Posterior vena cava (tissue), 2 donors: ENCODE results near the gene DAZAP1. TPM values are rescaled to one million over a fixed set of nuclear protein-coding genes. Genes with fewer than 3 reads are reported as not detected.

Source experiments
- DNase-seq: peaks from one replicate; pipeline ENCODE4 v3.0.0-alpha.2; 2020; ENCODE audit warnings: low spot score
- intact Hi-C, 2 donors: fragments of 100-400 bp; cut with DNase I; formaldehyde crosslinking; loops; one replicate each; pipeline versions ENCODE4 v1.14.1 to v1.14.2; 2022 to 2023
- long read RNA-seq, 2 donors: library from polyadenylated mRNA; unstranded; transcript quantifications; one replicate each; pipeline ENCODE4 v2.0.0, GENCODE V29; 2020 to 2021
- total RNA-seq, 2 donors: library from RNA; stranded (reverse); fragmentation: NEBNext Ultra II Directional; extraction: Animal tissue kit (Norgen Biotek cat#: 25700); gene quantifications; one replicate each; pipeline ENCODE4 v1.2.1, GENCODE V29; 2021
- donor health status: DM: yes; HTN: yes; CAD: no.
- donor health status: DM: yes; HTN: yes; CAD: no.

Gene DAZAP1
- 10 to 100 TPM; 59.7 to 75.8 TPM for total RNA-seq
- long read RNA-seq, donor 1, partial matches to known transcripts, result 0 of 11 reads
- long read RNA-seq, donor 1, other reads (novel, unspliced or antisense), result 0 of 11 reads
- long read RNA-seq, donor 2, partial matches to known transcripts, result 13 of 19 reads
- long read RNA-seq, donor 2, other reads (novel, unspliced or antisense), result 3 of 19 reads

GRCh38 chr19:1407528-1408299, at the start of gene DAZAP1:
DAZAP1 (plus strand) TSS chr19:1407586; CDS start chr19:1407774, 188 bp downstream.
- intact Hi-C loops, result loop anchor here in 1 of 2 donors (10.0 kb wide), 1 partner anchor 123 kb away; the partner anchor contains the start of gene EFNA2
- DNase-seq, result peak; percentile 87

- intact Hi-C loops, result no loop called here
- DNase-seq, result no peak
These were observed 47.1 kb upstream of the DAZAP1 start for GRCh38 chr19:1360126-1360817.

GRCh38 chr19:1360818-1361461, 46.4 kb upstream of the DAZAP1 start:
- peak; percentile 88 for DNase-seq
- intact Hi-C loops, result no loop called here

- intact Hi-C loops, result no loop called here
- no peak for DNase-seq
These were observed 45.6 kb upstream of the DAZAP1 start for GRCh38 chr19:1361601-1362386.

- no peak for DNase-seq
- intact Hi-C loops, result no loop called here
These were observed 44.8 kb upstream of the DAZAP1 start for GRCh38 chr19:1362387-1363257.

GRCh38 chr19:1363599-1363998, 43.8 kb upstream of the DAZAP1 start:
- intact Hi-C loops, result no loop called here

GRCh38 chr19:1364070-1364704, 43.2 kb upstream of the DAZAP1 start:
- intact Hi-C loops, result no loop called here

More at GRCh38 chr19:1363599-1363998, 43.8 kb upstream of the DAZAP1 start:
- no peak for DNase-seq

GRCh38 chr19:1365319-1366269, 41.8 kb upstream of the DAZAP1 start:
- intact Hi-C loops, result no loop called here
- no peak for DNase-seq

More at GRCh38 chr19:1364070-1364704, 43.2 kb upstream of the DAZAP1 start:
- DNase-seq, result no peak

GRCh38 chr19:1366296-1366695, 41.1 kb upstream of the DAZAP1 start:
- intact Hi-C loops, result no loop called here
- no peak for DNase-seq

GRCh38 chr19:1366899-1367870, 40.2 kb upstream of the DAZAP1 start:
- intact Hi-C loops, result no loop called here

GRCh38 chr19:1369214-1369805, 38.1 kb upstream of the DAZAP1 start:
- DNase-seq, result no peak
- intact Hi-C loops, result no loop called here

More at GRCh38 chr19:1366899-1367870, 40.2 kb upstream of the DAZAP1 start:
- DNase-seq, result no peak

GRCh38 chr19:1370579-1371361, 36.6 kb upstream of the DAZAP1 start:
- no peak for DNase-seq
- intact Hi-C loops, result no loop called here

GRCh38 chr19:1373042-1373533, 34.3 kb upstream of the DAZAP1 start:
- intact Hi-C loops, result no loop called here
- DNase-seq, result no peak
